Peyer's patch (tissue), 4 donors: ENCODE results near the gene CRYBG3. TPM values are rescaled to one million over a fixed set of nuclear protein-coding genes. Genes with fewer than 3 reads are reported as not detected.

Source experiments
- DNase-seq, 3 donors: peaks; one replicate each; pipeline ENCODE4 v3.0.0-alpha.2; 2017 to 2019
- H3K27ac ChIP-seq, 4 donors: fragments of 200-600 bp; sonication (generic); one replicate each; pipeline ENCODE4 v1.5.1; 2016 to 2019
- H3K27me3 ChIP-seq, 2 donors: fragments of 200-600 bp; sonication (generic); one replicate each; pipeline ENCODE4 v1.5.1; 2019
- H3K36me3 ChIP-seq, 3 donors: fragments of 200-600 bp; sonication (generic); one replicate each; pipeline ENCODE4 v1.5.1; 2016 to 2019
- H3K4me1 ChIP-seq, 4 donors: fragments of 200-600 bp; sonication (generic); one replicate each; pipeline ENCODE4 v1.5.1; 2016 to 2019
- H3K4me3 ChIP-seq, 4 donors: fragments of 200-600 bp; sonication (generic); 1 replicate in 3 of 4; 2 replicates in 1 of 4; pipeline ENCODE4 v1.5.1; 2016 to 2019; ENCODE audit warnings: mild to moderate bottlenecking in 1 of 4
- H3K9me3 ChIP-seq, 4 donors: fragments of 200-600 bp; sonication (generic); one replicate each; pipeline ENCODE4 v1.5.1; 2016 to 2019; ENCODE audit warnings: mild to moderate bottlenecking in 1 of 4
- CTCF ChIP-seq, 6 experiments: fragments of 450-650 bp in 4 of 6; fragments of 200-600 bp in 2 of 6; sonication (generic) in 1 of 6; IDR thresholded peaks; one replicate each; pipeline ENCODE4 v1.5.1; 2017 to 2019; ENCODE audit warnings: antibody characterized with exemption in 6 of 6, mild to moderate bottlenecking in 3 of 6, moderate library complexity in 1 of 6
- POLR2A ChIP-seq, 2 donors: fragments of 450-650 bp; IDR thresholded peaks; one replicate each; pipeline ENCODE4 v1.5.1; 2017; ENCODE audit warnings: antibody characterized with exemption in 2 of 2, mild to moderate bottlenecking in 2 of 2, moderate library complexity in 2 of 2
- total RNA-seq, 4 donors: library from RNA; depleted of rRNA; stranded (reverse); fragments of >200 nt; gene quantifications; one replicate each; pipeline ENCODE4 v1.1.0, GENCODE V29; 2016

Gene CRYBG3
- total RNA-seq = 10 to 100 TPM; 11.4 to 47.0 (median 16.9) TPM

GRCh38 chr3:97821774-97822358 lies at the start of gene CRYBG3:
CRYBG3 (plus strand) TSS chr3:97822011; CDS start chr3:97822207, 196 bp downstream.
- Histone ChIP-seq H3K4me3 (peak within 1 kb of the TSS; percentile 73 to 83 (median 77)), H3K4me1 (peaks cover 0 to 5% (median 0%) of the 10 kb centered on the region in 4 donors), H3K27ac (peak within 1 kb of the TSS; percentile 73 to 89 (median 82)), H3K27me3 (no peaks in the 10 kb centered on the region), H3K9me3 (no peaks in the 10 kb centered on the region), H3K36me3 (no peaks in the 10 kb centered on the region)
- DNase-seq = peak; percentile 69 to 89 (median 88)
- TF ChIP-seq CTCF (IDR thresholded peaks at IDR 0.05) = peak in 2 of 6 experiments; percentile 3 to 11
- TF ChIP-seq POLR2A (IDR thresholded peaks at IDR 0.05) = peak; percentile 64 to 66

- TF ChIP-seq CTCF (IDR thresholded peaks at IDR 0.05) = no peak
- TF ChIP-seq POLR2A (IDR thresholded peaks at IDR 0.05) = no peak
- Histone ChIP-seq H3K9me3 (no peaks in the 10 kb centered on the region), H3K4me1 (no peaks in the 10 kb centered on the region), H3K36me3 (no peaks in the 10 kb centered on the region), H3K27ac (no peak overlapping the region), H3K4me3 (no peak overlapping the region), H3K27me3 (no peaks in the 10 kb centered on the region)
- DNase-seq = no peak
Observed at GRCh38 chr3:97772926-97773325, 48.9 kb upstream of the CRYBG3 start.

GRCh38 chr3:97778152-97778551 lies 43.7 kb upstream of the CRYBG3 start:
- Histone ChIP-seq H3K36me3 (no peaks in the 10 kb centered on the region), H3K27me3 (no peaks in the 10 kb centered on the region), H3K4me3 (no peak overlapping the region), H3K27ac (no peak overlapping the region), H3K4me1 (no peaks in the 10 kb centered on the region), H3K9me3 (no peaks in the 10 kb centered on the region)
- DNase-seq = no peak
- TF ChIP-seq POLR2A (IDR thresholded peaks at IDR 0.05) (no peak), CTCF (IDR thresholded peaks at IDR 0.05) (no peak)

- no peaks in the 10 kb centered on the region for H3K9me3 ChIP-seq
- H3K4me3 ChIP-seq = no peak overlapping the region
- no peaks in the 10 kb centered on the region for H3K4me1 ChIP-seq
- no peak overlapping the region for H3K27ac ChIP-seq
- TF ChIP-seq POLR2A (IDR thresholded peaks at IDR 0.05) (no peak), CTCF (IDR thresholded peaks at IDR 0.05) (peak; percentile 49 to 93 (median 82))
- H3K36me3 ChIP-seq = no peaks in the 10 kb centered on the region
- H3K27me3 ChIP-seq = no peaks in the 10 kb centered on the region
- DNase-seq = no peak
Observed at GRCh38 chr3:97793420-97794019, 28.3 kb upstream of the CRYBG3 start.

- no peak overlapping the region for H3K27ac ChIP-seq
- no peaks in the 10 kb centered on the region for H3K27me3 ChIP-seq
- no peak for TF ChIP-seq CTCF (IDR thresholded peaks at IDR 0.05)
- no peak for TF ChIP-seq POLR2A (IDR thresholded peaks at IDR 0.05)
- no peak overlapping the region for H3K4me3 ChIP-seq
- H3K9me3 ChIP-seq = no peaks in the 10 kb centered on the region
- H3K36me3 ChIP-seq = no peaks in the 10 kb centered on the region
- H3K4me1 ChIP-seq = no peaks in the 10 kb centered on the region
- no peak for DNase-seq
Observed at GRCh38 chr3:97795951-97796350, 25.9 kb upstream of the CRYBG3 start.
